Keratinocyte (primary cell): Measurements from ENCODE around the gene ZSWIM6. TPM values are rescaled to one million over a fixed set of nuclear protein-coding genes. Genes with fewer than 3 reads are reported as not detected.
A peak's percentile ranks its signal among the peaks of the same experiment; 100 is the strongest.

Experiments
- DNase-seq: peaks from one replicate; pipeline ENCODE4 v3.0.0-alpha.2; 2011; ENCODE audit warnings: low read depth, missing footprints, low spot score
- FAIRE-seq: peaks from 2 replicates; lab custom pipeline; 2011; peaks lifted over from hg19 to GRCh38; lab: Jason Lieb, UNC
- H2AFZ ChIP-seq: 2 replicates; pipeline ENCODE4 v1.6.0; 2012; ENCODE audit warnings: low read length, control low read depth, inconsistent platforms; ENCODE audit not compliant: control insufficient read depth
- H3K27ac ChIP-seq: 2 replicates; pipeline ENCODE4 v1.5.1; 2011; ENCODE audit warnings: low read length; ENCODE audit not compliant: control insufficient read depth, insufficient read depth
- H3K27me3 ChIP-seq: 3 replicates; pipeline ENCODE4 v1.6.0; 2011; ENCODE audit warnings: low read length; ENCODE audit not compliant: control insufficient read depth, insufficient read depth; ENCODE audit errors: extremely low read depth
- H3K36me3 ChIP-seq, 2 experiments: 2 replicates in 1 of 2; 3 replicates in 1 of 2; pipeline ENCODE4 v1.5.1; 2011; ENCODE audit warnings: low read length in 2 of 2, mild to moderate bottlenecking in 1 of 2; ENCODE audit not compliant: control insufficient read depth in 2 of 2, insufficient read depth in 2 of 2; ENCODE audit errors: extremely low read depth in 1 of 2
- H3K4me1 ChIP-seq: 3 replicates; pipeline ENCODE4 v1.5.1; 2011; ENCODE audit warnings: low read length; ENCODE audit not compliant: control insufficient read depth, insufficient read depth; ENCODE audit errors: extremely low read depth
- H3K4me2 ChIP-seq: 3 replicates; pipeline ENCODE4 v1.6.0; 2011; ENCODE audit warnings: low read depth, low read length; ENCODE audit not compliant: control insufficient read depth, insufficient read depth; ENCODE audit errors: extremely low read depth
- H3K4me3 ChIP-seq, 3 experiments: fragments of 200-600 bp in 1 of 3; sonication (generic) in 1 of 3; 2 replicates in 2 of 3; 3 replicates in 1 of 3; pipeline ENCODE4 v1.5.1; 2011 to 2016; ENCODE audit warnings: low read length in 3 of 3, mild to moderate bottlenecking in 3 of 3, control low read depth in 2 of 3, inconsistent platforms in 1 of 3, low read depth in 1 of 3, mixed read lengths in 1 of 3, mixed run types in 1 of 3, moderate library complexity in 1 of 3; ENCODE audit not compliant: control insufficient read depth in 2 of 3, insufficient read depth in 2 of 3; ENCODE audit errors: extremely low read depth in 1 of 3
- H3K79me2 ChIP-seq: 2 replicates; pipeline ENCODE4 v1.6.0; 2012; ENCODE audit warnings: low read length; ENCODE audit not compliant: control insufficient read depth, insufficient read depth
- H3K9ac ChIP-seq: 3 replicates; pipeline ENCODE4 v1.6.0; 2011; ENCODE audit warnings: low read length; ENCODE audit not compliant: control insufficient read depth, insufficient read depth; ENCODE audit errors: extremely low read depth
- H3K9me1 ChIP-seq: 3 replicates; pipeline ENCODE4 v1.6.0; 2011; ENCODE audit warnings: low read length; ENCODE audit not compliant: control insufficient read depth, insufficient read depth; ENCODE audit errors: extremely low read depth
- H3K9me3 ChIP-seq: 2 replicates; pipeline ENCODE4 v1.5.1; 2012; ENCODE audit warnings: low read depth, low read length; ENCODE audit not compliant: control insufficient read depth
- H4K20me1 ChIP-seq: 3 replicates; pipeline ENCODE4 v1.6.0; 2011; ENCODE audit warnings: low read length; ENCODE audit not compliant: control insufficient read depth, insufficient read depth; ENCODE audit errors: extremely low read depth
- EZH2 ChIP-seq: IDR thresholded peaks from one replicate; pipeline ENCODE4 v1.6.1; 2012; ENCODE audit warnings: inconsistent platforms, mild to moderate bottlenecking, low read length, moderate library complexity
- dilution Hi-C: fragments of 300-500 bp; cut with MboI; formaldehyde crosslinking; loops from one replicate; pipeline ENCODE4 v1.7.0; 2020; ENCODE audit warnings: low sequenced_read_pairs; ENCODE audit not compliant: extremely low pct_ligation_motif_present
- polyA plus RNA-seq, 5 experiments: library from polyadenylated mRNA; depleted of rRNA in 3 of 5; stranded (reverse) in 3 of 5; stranded (forward) in 1 of 5; unstranded in 1 of 5; fragments of >200 nt; gene quantifications; 1 replicate in 1 of 5; 2 replicates in 3 of 5; 3 replicates in 1 of 5; pipeline versions ENCODE4 v1.2.1 to v1.2.3, GENCODE V29; 2011 to 2012; ENCODE audit warnings: missing spikeins in 2 of 5, low read depth in 1 of 5, low replicate concordance in 1 of 5
- TF ChIP-seq, protein P1 (sequence below), 3 experiments: IDR thresholded peaks in 1 of 3; conservative IDR thresholded peaks in 1 of 3; optimal IDR thresholded peaks in 1 of 3; 2 replicates in 2 of 3; 3 replicates in 1 of 3; pipeline versions ENCODE3 to v1.5.1; 2011; ENCODE audit warnings: low read length in 3 of 3, mild to moderate bottlenecking in 3 of 3, moderate library complexity in 2 of 3, control low read depth in 1 of 3, inconsistent platforms in 1 of 3; ENCODE audit not compliant: insufficient read depth in 2 of 3; ENCODE audit errors: extremely low read depth in 1 of 3

ZSWIM6 gene
- polyA plus RNA-seq, 1 donor (not counting 4 experiments of a cell fraction or from before 2014, with no cell fraction given) = 9.9 TPM

DNA sequence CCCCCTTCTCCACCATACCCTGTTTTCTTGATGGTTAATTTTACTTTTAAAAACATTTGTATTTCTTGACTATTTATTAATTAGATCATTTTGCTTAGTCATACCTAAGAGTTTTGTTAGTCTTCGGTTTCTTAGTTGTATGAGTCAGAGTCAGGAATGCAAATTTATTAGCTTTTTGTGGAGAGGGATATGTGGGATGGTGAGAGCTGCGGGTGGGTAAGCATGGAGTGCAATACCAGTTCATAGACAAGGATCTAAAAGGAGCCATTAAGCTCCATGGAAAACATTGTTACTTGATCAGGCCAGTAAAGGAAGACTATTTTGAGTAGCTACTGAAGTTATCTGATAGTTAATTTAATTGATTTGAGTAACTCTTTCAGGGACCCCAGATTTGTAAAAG, 77.5 kb downstream of the ZSWIM6 start:
- H3K4me1 ChIP-seq = peaks cover 23% of the 10 kb centered on the region
- H3K79me2 ChIP-seq = peaks cover 49% of the 10 kb centered on the region
- peak overlapping the region; percentile 96 for H3K27ac ChIP-seq
- H3K4me3 ChIP-seq = peak overlapping the region in 2 of 3 experiments; percentile 43 to 70
- dilution Hi-C loops = no loop called here
- H3K9me1 ChIP-seq = peaks cover 2% of the 10 kb centered on the region
- H4K20me1 ChIP-seq = no peaks in the 10 kb centered on the region
- TF ChIP-seq, protein P1, sequence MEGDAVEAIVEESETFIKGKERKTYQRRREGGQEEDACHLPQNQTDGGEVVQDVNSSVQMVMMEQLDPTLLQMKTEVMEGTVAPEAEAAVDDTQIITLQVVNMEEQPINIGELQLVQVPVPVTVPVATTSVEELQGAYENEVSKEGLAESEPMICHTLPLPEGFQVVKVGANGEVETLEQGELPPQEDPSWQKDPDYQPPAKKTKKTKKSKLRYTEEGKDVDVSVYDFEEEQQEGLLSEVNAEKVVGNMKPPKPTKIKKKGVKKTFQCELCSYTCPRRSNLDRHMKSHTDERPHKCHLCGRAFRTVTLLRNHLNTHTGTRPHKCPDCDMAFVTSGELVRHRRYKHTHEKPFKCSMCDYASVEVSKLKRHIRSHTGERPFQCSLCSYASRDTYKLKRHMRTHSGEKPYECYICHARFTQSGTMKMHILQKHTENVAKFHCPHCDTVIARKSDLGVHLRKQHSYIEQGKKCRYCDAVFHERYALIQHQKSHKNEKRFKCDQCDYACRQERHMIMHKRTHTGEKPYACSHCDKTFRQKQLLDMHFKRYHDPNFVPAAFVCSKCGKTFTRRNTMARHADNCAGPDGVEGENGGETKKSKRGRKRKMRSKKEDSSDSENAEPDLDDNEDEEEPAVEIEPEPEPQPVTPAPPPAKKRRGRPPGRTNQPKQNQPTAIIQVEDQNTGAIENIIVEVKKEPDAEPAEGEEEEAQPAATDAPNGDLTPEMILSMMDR (optimal IDR thresholded peaks at IDR 0.05 in 1 of 3, IDR thresholded peaks at IDR 0.05 in 1 of 3, conservative IDR thresholded peaks at IDR 0.05 in 1 of 3; ENCODE audit: extremely low read depth in 1 of 3, insufficient read depth in 2 of 3, low read length in 3 of 3) = no peak
- no peak for TF ChIP-seq EZH2
- peak overlapping the region; percentile 75 for H3K9ac ChIP-seq
- peak overlapping the region; percentile 92 for H3K4me2 ChIP-seq
- H3K36me3 ChIP-seq = no peaks in the 10 kb centered on the region
- DNase-seq = peak; percentile 60
- H3K9me3 ChIP-seq = no peaks in the 10 kb centered on the region
- peak overlapping the region; percentile 52 for H2AFZ ChIP-seq
- peak; percentile 87 for FAIRE-seq
- H3K27me3 ChIP-seq = no peaks in the 10 kb centered on the region

- Histone ChIP-seq H3K4me1 (peaks cover 27% of the 10 kb centered on the region), H3K27ac (no peak overlapping the region), H3K79me2 (peaks cover 48% of the 10 kb centered on the region), H3K27me3 (no peaks in the 10 kb centered on the region), H3K9me3 (no peaks in the 10 kb centered on the region), H4K20me1 (peaks cover 2% of the 10 kb centered on the region), H3K4me3 (no peak overlapping the region), H2AFZ (no peak overlapping the region), H3K4me2 (no peak overlapping the region), H3K9me1 (peaks cover 2% of the 10 kb centered on the region), H3K36me3 (no peaks in the 10 kb centered on the region), H3K9ac (no peak overlapping the region)
- dilution Hi-C loops = no loop called here
- TF ChIP-seq EZH2 = no peak
- TF ChIP-seq, protein P1 (optimal IDR thresholded peaks at IDR 0.05 in 1 of 3, IDR thresholded peaks at IDR 0.05 in 1 of 3, conservative IDR thresholded peaks at IDR 0.05 in 1 of 3; ENCODE audit: extremely low read depth in 1 of 3, insufficient read depth in 2 of 3, low read length in 3 of 3) = no peak
- DNase-seq (no peak), FAIRE-seq (no peak)
Observed at GRCh38 chr5:61410811-61411210, 78.8 kb downstream of the ZSWIM6 start.
